IMR-90 (cell line): ENCODE measurements around the gene RTP4. TPM values are rescaled to one million over a fixed set of nuclear protein-coding genes. Genes with fewer than 3 reads are reported as not detected.
A peak's percentile ranks its signal among the peaks of the same experiment; 100 is the strongest.

Experiments
- ATAC-seq: fragments of 200-7000 bp; cut with Tn5 transposase; 2 replicates; pipeline ENCODE4 v1.9.1; 2020; ENCODE audit warnings: low read depth, mild to moderate bottlenecking, moderate library complexity
- BruUV-seq: library from RNA; stranded (reverse); fragments of 400-500 nt; replicated peaks from 2 replicates; lab custom pipeline; 2021; lab: Mats Ljungman, UMichigan
- CTCF ChIA-PET: fragments of 300-600 bp; formaldehyde crosslinking; extraction: SDS; loops from one replicate; lab custom pipeline; 2021; ENCODE audit warnings: antibody characterized with exemption; lab: Yijun Ruan, JAX
- POLR2A ChIA-PET: fragments of 300-600 bp; sonication (Branson Sonifier 250); formaldehyde crosslinking; loops from one replicate; lab custom pipeline; 2022; ENCODE audit warnings: antibody characterized with exemption; ENCODE audit not compliant: unreplicated experiment; lab: Charles Lee
- DNase-seq: peaks from one replicate; pipeline ENCODE4 v3.0.0; 2013
- H2AFZ ChIP-seq: replicated peaks from 2 replicates; pipeline ENCODE3; 2013; ENCODE audit warnings: low read length, mild to moderate bottlenecking; ENCODE audit not compliant: poor library complexity
- H2AK5ac ChIP-seq: 2 replicates; pipeline ENCODE4 v1.6.1; 2013; ENCODE audit warnings: low read depth, low read length, inconsistent platforms
- H2AK9ac ChIP-seq: replicated peaks from 2 replicates; pipeline ENCODE3; 2013; ENCODE audit warnings: mild to moderate bottlenecking, low read depth, low read length, moderate library complexity; ENCODE audit not compliant: poor library complexity
- H2BK120ac ChIP-seq: 2 replicates; pipeline ENCODE4 v1.6.1; 2013; ENCODE audit warnings: low read depth, low read length, inconsistent platforms
- H2BK15ac ChIP-seq: 3 replicates; pipeline ENCODE4 v1.6.1; 2013; ENCODE audit warnings: low read depth, low read length, inconsistent platforms
- H2BK20ac ChIP-seq: 2 replicates; pipeline ENCODE4 v1.6.1; 2013; ENCODE audit warnings: low read depth, mild to moderate bottlenecking, inconsistent platforms, low read length, moderate library complexity
- H2BK5ac ChIP-seq: 2 replicates; pipeline ENCODE4 v1.6.1; 2013; ENCODE audit warnings: mild to moderate bottlenecking, low read depth, low read length, inconsistent platforms; ENCODE audit not compliant: poor library complexity, severe bottlenecking
- H3K14ac ChIP-seq: replicated peaks from 2 replicates; pipeline ENCODE4 v1.6.1; 2013; ENCODE audit warnings: low read depth, low read length, inconsistent platforms
- H3K18ac ChIP-seq: 2 replicates; pipeline ENCODE4 v1.6.1; 2013; ENCODE audit warnings: low read depth, low read length, control low read depth
- H3K23ac ChIP-seq: 2 replicates; pipeline ENCODE4 v1.6.1; 2013; ENCODE audit warnings: low read depth, low read length, inconsistent platforms
- H3K27ac ChIP-seq: 2 replicates; pipeline ENCODE4 v1.5.1; 2013; ENCODE audit warnings: mild to moderate bottlenecking, control low read depth, low read length; ENCODE audit not compliant: insufficient read depth
- H3K27me3 ChIP-seq: 2 replicates; pipeline ENCODE4 v1.6.1; 2013; ENCODE audit warnings: low read length; ENCODE audit not compliant: control insufficient read depth, insufficient read depth
- H3K36me3 ChIP-seq: 2 replicates; pipeline ENCODE4 v1.6.1; 2013; ENCODE audit warnings: low read length, mixed read lengths; ENCODE audit not compliant: control insufficient read depth, insufficient read depth
- H3K4ac ChIP-seq: 2 replicates; pipeline ENCODE4 v1.6.1; 2013; ENCODE audit warnings: low read depth, low read length, inconsistent platforms
- H3K4me1 ChIP-seq: 2 replicates; pipeline ENCODE4 v1.6.1; 2013; ENCODE audit warnings: low read length, mixed read lengths; ENCODE audit not compliant: control insufficient read depth, insufficient read depth
- H3K4me2 ChIP-seq: 2 replicates; pipeline ENCODE4 v1.6.1; 2013; ENCODE audit warnings: low read depth, mild to moderate bottlenecking, control low read depth, low read length, moderate library complexity
- H3K4me3 ChIP-seq: 2 replicates; pipeline ENCODE4 v1.5.1; 2013; ENCODE audit warnings: low read depth, mild to moderate bottlenecking, control low read depth, low read length, moderate library complexity; ENCODE audit not compliant: insufficient read depth
- H3K56ac ChIP-seq: 2 replicates; pipeline ENCODE4 v1.6.1; 2013; ENCODE audit warnings: low read length, inconsistent platforms; ENCODE audit not compliant: insufficient read depth; ENCODE audit errors: extremely low read depth
- H3K79me1 ChIP-seq, 2 experiments: 2 replicates each; pipeline ENCODE4 v1.6.1; 2013; ENCODE audit warnings: low read length in 2 of 2, inconsistent platforms in 1 of 2, low read depth in 1 of 2
- H3K9ac ChIP-seq: 2 replicates; pipeline ENCODE4 v1.6.1; 2013; ENCODE audit warnings: low read depth, low read length, control low read depth
- H3K9me1 ChIP-seq: 2 replicates; pipeline ENCODE4 v1.6.1; 2013; ENCODE audit warnings: low read length, inconsistent platforms; ENCODE audit not compliant: insufficient read depth
- H3K9me3 ChIP-seq: 2 replicates; pipeline ENCODE4 v1.6.1; 2013; ENCODE audit warnings: low read length; ENCODE audit not compliant: control insufficient read depth, insufficient read depth
- H4K20me1 ChIP-seq: 2 replicates; pipeline ENCODE4 v1.6.1; 2013; ENCODE audit warnings: low read length, inconsistent platforms; ENCODE audit not compliant: insufficient read depth
- H4K5ac ChIP-seq: 2 replicates; pipeline ENCODE4 v1.6.1; 2013; ENCODE audit warnings: mild to moderate bottlenecking, low read depth, low read length, control low read depth
- H4K8ac ChIP-seq, 2 experiments: 2 replicates each; pipeline ENCODE4 v1.6.1; 2013; ENCODE audit warnings: low read depth in 2 of 2, low read length in 2 of 2, control low read depth in 1 of 2, inconsistent platforms in 1 of 2
- H4K91ac ChIP-seq: 2 replicates; pipeline ENCODE4 v1.6.1; 2013; ENCODE audit warnings: low read depth, low read length, inconsistent platforms; ENCODE audit not compliant: insufficient read depth
- BHLHE40 ChIP-seq: fragments of 150-350 bp; IDR thresholded peaks from 2 replicates; pipeline ENCODE4 v1.6.1; 2016; ENCODE audit warnings: mild to moderate bottlenecking, low read depth, low read length
- CHD1 ChIP-seq: IDR thresholded peaks from 2 replicates; pipeline ENCODE4 v1.6.1; 2012; ENCODE audit warnings: low read depth, low read length, improper control_type of control experiment
- CTCF ChIP-seq: conservative IDR thresholded peaks from 2 replicates; pipeline ENCODE4 v1.5.1; 2012; ENCODE audit warnings: mild to moderate bottlenecking, low read depth, low read length, improper control_type of control experiment
- MAZ ChIP-seq: IDR thresholded peaks from 2 replicates; pipeline ENCODE4 v1.6.1; 2012; ENCODE audit warnings: low read depth, mild to moderate bottlenecking, low read length, improper control_type of control experiment, moderate library complexity, borderline replicate concordance
- MXI1 ChIP-seq: IDR thresholded peaks from 2 replicates; pipeline ENCODE4 v1.6.1; 2012; ENCODE audit warnings: low read depth, mild to moderate bottlenecking, low read length, moderate library complexity, borderline replicate concordance
- RAD21 ChIP-seq: IDR thresholded peaks from 2 replicates; pipeline ENCODE4 v1.6.1; 2012; ENCODE audit warnings: low read length, improper control_type of control experiment
- WGBS, 2 experiments: methylation state at CpG; one replicate each; pipeline versions ENCODE4 v1.1.5 to v1.1.7; 2013; ENCODE audit warnings: missing lambda C conversion rate in 2 of 2; ENCODE audit not compliant: insufficient read length in 1 of 2; ENCODE audit errors: extremely low coverage in 2 of 2; 5-methylcytosine and 5-hydroxymethylcytosine counted together
- dilution Hi-C: fragments of 300-500 bp; cut with HindIII; formaldehyde crosslinking; loops from one replicate; pipeline ENCODE4 v1.14.3; 2018; ENCODE audit warnings: low sequenced_read_pairs; ENCODE audit not compliant: unreplicated experiment
- in situ Hi-C: fragments of 300-500 bp; cut with MboI; formaldehyde crosslinking; loops from 3 replicates; pipeline ENCODE4 v1.14.3; 2019; ENCODE audit warnings: low sequenced_read_pairs, inconsistent platforms, mixed read lengths
- intact Hi-C: fragments of 100-400 bp; cut with micrococcal nuclease; formaldehyde crosslinking; loops from 2 replicates; pipeline ENCODE4 v1.10.0; 2022
- polyA plus RNA-seq, 3 experiments: library from polyadenylated mRNA; depleted of rRNA; stranded (reverse); fragments of >200 nt; gene quantifications; 2 replicates each; pipeline ENCODE4 v1.2.3, GENCODE V29; 2012; ENCODE audit warnings: low replicate concordance in 1 of 3
- total RNA-seq: library from RNA; depleted of rRNA; stranded (reverse); fragments of >200 nt; gene quantifications from 2 replicates; pipeline ENCODE4 v1.2.3, GENCODE V29; 2012
- TF ChIP-seq, protein P1 (sequence below): fragments of 150-350 bp; IDR thresholded peaks from 2 replicates; pipeline ENCODE4 v1.6.1; 2017; ENCODE audit warnings: mild to moderate bottlenecking, antibody characterized with exemption, low read length, low read depth

The RTP4 gene
- total and polyA plus RNA-seq, 2 of the 4 experiments (the other 2 are of a cell fraction): not detected

GRCh38 chr3:187406927-187407326 is 38.7 kb downstream of the RTP4 start:
- no peak overlapping the region for H2BK120ac ChIP-seq
- ChIA-PET POLR2A (no interaction called here), CTCF (interaction anchor here (1.7 kb wide), 1 partner anchor 87 kb away, joined by 6 read pairs; no protein-coding TSS in a partner anchor)
- in situ Hi-C loops (no loop called here), intact Hi-C loops (loop anchor here (10.0 kb wide), 1 partner anchor 182 kb away; no protein-coding TSS in a partner anchor), dilution Hi-C loops (no loop called here)
- ATAC-seq (no peak), DNase-seq (no peak)
- no peak overlapping the region for H2BK15ac ChIP-seq
- no peak overlapping the region for H3K4me3 ChIP-seq
- H3K9me3 ChIP-seq: no peaks in the 10 kb centered on the region
- H3K56ac ChIP-seq: no peak overlapping the region
- no peak overlapping the region for H2AK5ac ChIP-seq
- no peak overlapping the region for H2AK9ac ChIP-seq
- no peak overlapping the region for H4K5ac ChIP-seq
- no peak overlapping the region for H3K23ac ChIP-seq
- H4K20me1 ChIP-seq: no peaks in the 10 kb centered on the region
- no peak overlapping the region for H3K9ac ChIP-seq
- H4K91ac ChIP-seq: peak overlapping the region; percentile 21; the same call in 1 of the 2 replicates
- no TSS peak for BruUV-seq
- no CpG with 5 or more reads among the region's 3 CpGs for WGBS, 2 experiments
- no peak overlapping the region for H2BK5ac ChIP-seq
- 0 out of 2 replicates have a peak, but pooled peaks cover 2% of the 10 kb centered on the region for H3K9me1 ChIP-seq
- H3K4ac ChIP-seq: no peak overlapping the region
- peaks cover 3% of the 10 kb centered on the region for H3K4me1 ChIP-seq
- no peak overlapping the region for H3K27ac ChIP-seq
- TF ChIP-seq BHLHE40 (no peak), MAZ (no peak), CTCF (no peak), CHD1 (no peak), MXI1 (no peak), RAD21 (no peak)
- TF ChIP-seq, protein P1, sequence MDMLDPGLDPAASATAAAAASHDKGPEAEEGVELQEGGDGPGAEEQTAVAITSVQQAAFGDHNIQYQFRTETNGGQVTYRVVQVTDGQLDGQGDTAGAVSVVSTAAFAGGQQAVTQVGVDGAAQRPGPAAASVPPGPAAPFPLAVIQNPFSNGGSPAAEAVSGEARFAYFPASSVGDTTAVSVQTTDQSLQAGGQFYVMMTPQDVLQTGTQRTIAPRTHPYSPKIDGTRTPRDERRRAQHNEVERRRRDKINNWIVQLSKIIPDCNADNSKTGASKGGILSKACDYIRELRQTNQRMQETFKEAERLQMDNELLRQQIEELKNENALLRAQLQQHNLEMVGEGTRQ: no peak
- no peak overlapping the region for H3K4me2 ChIP-seq
- H3K36me3 ChIP-seq: no peaks in the 10 kb centered on the region
- no peaks in the 10 kb centered on the region for H3K27me3 ChIP-seq
- H3K79me1 ChIP-seq: no peaks in the 10 kb centered on the region
- H2AFZ ChIP-seq: no peak overlapping the region
- 0 out of 2 replicates have a peak overlapping the region, but pooled peaks have one; percentile 6 for H3K14ac ChIP-seq
- 0 out of 2 replicates have a peak overlapping the region, but pooled peaks have one; percentile 3 for H2BK20ac ChIP-seq
- no peak overlapping the region for H3K18ac ChIP-seq
- no peak overlapping the region for H4K8ac ChIP-seq
